ENCODE data around the gene TIMP3. TPM values are rescaled to one million over a fixed set of nuclear protein-coding genes. Genes with fewer than 3 reads are reported as not detected.

The TIMP3 gene
- total RNA-seq, 1 experiment from 2014 or later, result 0.87 TPM

DNA sequence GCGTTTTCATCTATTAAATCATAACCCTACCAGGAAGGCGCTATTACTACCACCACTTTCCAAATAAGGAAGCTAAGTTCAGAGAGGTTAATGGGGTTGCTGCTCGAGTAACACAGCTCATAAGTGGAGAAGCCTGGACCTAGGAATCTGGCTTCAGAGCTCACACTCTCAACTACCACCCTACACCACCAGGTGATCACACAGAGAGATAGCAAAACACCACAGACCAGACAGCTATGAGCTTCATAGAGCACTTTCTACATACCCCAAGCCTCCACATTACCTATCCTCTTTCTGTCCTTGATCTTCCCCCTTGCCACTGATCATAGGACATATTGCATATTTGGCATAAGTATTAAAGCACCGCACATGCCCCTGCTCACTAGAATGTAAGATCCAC is 65.4 kb downstream of the TIMP3 start:
- H3K36me3 Mint-ChIP-seq (ENCODE audit: insufficient read depth in 1 of 3, low read depth in 3 of 3), result peaks cover 2 to 68% (median 57%) of the 10 kb centered on the region in 3 experiments; a peak in 5 of 7 replicates
- no peaks in the 10 kb centered on the region for H3K23me2 ChIP-seq (ENCODE audit: insufficient read length, low read depth, low read length, poor library complexity, severe bottlenecking)
- H4K91ac ChIP-seq (ENCODE audit: insufficient read length, low read depth, low read length), result no peak overlapping the region
- H3K23ac ChIP-seq (ENCODE audit: insufficient read length, low read depth, low read length), result no peak overlapping the region
- no peaks in the 10 kb centered on the region for H3K27me3 ChIP-seq (ENCODE audit: insufficient read depth, low read length)
- no peak overlapping the region for H3K27ac ChIP-seq (ENCODE audit: insufficient read length, low read depth, low read length)
- no peaks in the 10 kb centered on the region for H3K79me1 ChIP-seq (ENCODE audit: insufficient read depth, low read depth, low read length, poor library complexity, severe bottlenecking)
- H4K20me1 ChIP-seq (ENCODE audit: control insufficient read depth, insufficient read depth, insufficient read length), result no peaks in the 10 kb centered on the region
- H2BK12ac ChIP-seq (ENCODE audit: insufficient read length, low read depth, low read length), result no peak overlapping the region
- H3K27ac Mint-ChIP-seq, result no peak overlapping the region
- no peaks in the 10 kb centered on the region for H3K27me3 Mint-ChIP-seq (ENCODE audit: low read depth)
- no peak overlapping the region for H2BK5ac ChIP-seq (ENCODE audit: insufficient read length, low read length)
- no peaks in the 10 kb centered on the region for H3K79me2 ChIP-seq (ENCODE audit: insufficient read depth, low read length)
- H2BK120ac ChIP-seq (ENCODE audit: low read depth, low read length, poor library complexity, severe bottlenecking), result no peak overlapping the region
- H3K18ac ChIP-seq (ENCODE audit: insufficient read length, low read depth, low read length), result no peak overlapping the region
- H2BK15ac ChIP-seq (ENCODE audit: low read depth, low read length), result no peak overlapping the region
- H3K4ac ChIP-seq (ENCODE audit: low read depth, low read length), result no peak overlapping the region
- no peaks in the 10 kb centered on the region for H3K4me1 ChIP-seq (ENCODE audit: insufficient read depth, low read length)
- H3K9ac ChIP-seq (ENCODE audit: extremely low read depth, insufficient read length, low read length), result no peak overlapping the region
- no peak overlapping the region for H2BK20ac ChIP-seq (ENCODE audit: low read depth, low read length, poor library complexity, severe bottlenecking)
- no peak overlapping the region for H3K4me3 Mint-ChIP-seq
- H2AK5ac ChIP-seq (ENCODE audit: insufficient read length, low read length), result no peak overlapping the region
- H4K5ac ChIP-seq (ENCODE audit: insufficient read length, low read depth, low read length), result no peak overlapping the region
- H3K9me3 Mint-ChIP-seq, result no peaks in the 10 kb centered on the region
- no peak overlapping the region for H3T11ph ChIP-seq (ENCODE audit: low read length)
- H3K14ac ChIP-seq (ENCODE audit: insufficient read depth, low read length), result no peak overlapping the region
- no peak overlapping the region for H4K8ac ChIP-seq (replicated peaks; ENCODE audit: insufficient read length, low read depth, low read length)
- no peak overlapping the region for H2AFZ ChIP-seq (ENCODE audit: low read length)
- no peak overlapping the region for H3K4me2 ChIP-seq (ENCODE audit: insufficient read depth, insufficient read length, low read length)
- TF ChIP-seq, protein P1, sequence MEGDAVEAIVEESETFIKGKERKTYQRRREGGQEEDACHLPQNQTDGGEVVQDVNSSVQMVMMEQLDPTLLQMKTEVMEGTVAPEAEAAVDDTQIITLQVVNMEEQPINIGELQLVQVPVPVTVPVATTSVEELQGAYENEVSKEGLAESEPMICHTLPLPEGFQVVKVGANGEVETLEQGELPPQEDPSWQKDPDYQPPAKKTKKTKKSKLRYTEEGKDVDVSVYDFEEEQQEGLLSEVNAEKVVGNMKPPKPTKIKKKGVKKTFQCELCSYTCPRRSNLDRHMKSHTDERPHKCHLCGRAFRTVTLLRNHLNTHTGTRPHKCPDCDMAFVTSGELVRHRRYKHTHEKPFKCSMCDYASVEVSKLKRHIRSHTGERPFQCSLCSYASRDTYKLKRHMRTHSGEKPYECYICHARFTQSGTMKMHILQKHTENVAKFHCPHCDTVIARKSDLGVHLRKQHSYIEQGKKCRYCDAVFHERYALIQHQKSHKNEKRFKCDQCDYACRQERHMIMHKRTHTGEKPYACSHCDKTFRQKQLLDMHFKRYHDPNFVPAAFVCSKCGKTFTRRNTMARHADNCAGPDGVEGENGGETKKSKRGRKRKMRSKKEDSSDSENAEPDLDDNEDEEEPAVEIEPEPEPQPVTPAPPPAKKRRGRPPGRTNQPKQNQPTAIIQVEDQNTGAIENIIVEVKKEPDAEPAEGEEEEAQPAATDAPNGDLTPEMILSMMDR (conservative IDR thresholded peaks at IDR 0.05), result no peak
- no peak overlapping the region for H3K56ac ChIP-seq (ENCODE audit: insufficient read length, low read depth, low read length)
- no peak for DNase-seq
- no peaks in the 10 kb centered on the region for H3K4me1 Mint-ChIP-seq
- no CpG with 5 or more reads among the region's 4 CpGs for WGBS (ENCODE audit: extremely low coverage, insufficient read length, low lambda C conversion rate)
- H3K9me3 ChIP-seq (ENCODE audit: control insufficient read depth, low read depth, low read length), result no peaks in the 10 kb centered on the region
